Stimulated activated CD8-positive, alpha-beta memory T cell treated with anti-CD3 and anti-CD28 coated beads, Interleukin-7, amount 100 ng/mL, for 24 hours (primary cell): ENCODE data around the gene PDE4B.
"Not testable (repeated sequence)": the region's sequence is repeated elsewhere in the genome, so short reads cannot be mapped to it uniquely, and the experiment has no call there.

Experiments
- DNase-seq: peaks from one replicate; pipeline ENCODE4 v3.0.0-alpha.2; 2020; ENCODE audit warnings: low read depth

The PDE4B gene

GRCh38 chr1:66313429-66313828 lies 520.7 kb downstream of the PDE4B start:
- no peak for DNase-seq

DNA sequence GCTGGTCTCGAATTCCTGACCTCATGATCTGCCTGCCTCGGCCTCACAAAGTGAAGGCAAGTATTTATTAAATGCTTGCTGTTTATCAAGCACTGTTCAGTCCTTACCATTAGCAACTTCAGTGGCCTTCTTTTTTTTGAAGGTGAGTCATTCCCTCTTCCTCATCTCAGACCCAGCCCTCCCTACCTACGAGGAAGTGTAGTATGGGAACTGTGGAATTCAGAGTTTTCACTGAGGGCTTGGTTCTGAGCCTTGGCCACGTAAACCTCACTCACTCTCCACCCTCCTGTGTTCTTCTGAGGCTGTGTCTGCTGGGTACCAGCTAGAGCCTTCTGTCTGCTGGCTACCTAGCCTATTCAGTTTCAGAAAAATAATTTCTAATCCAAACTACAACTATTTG lies 523.0 kb downstream of the PDE4B start:
- DNase-seq: no peak

GRCh38 chr1:66316464-66317247 lies 524.0 kb downstream of the PDE4B start:
- no peak for DNase-seq

GRCh38 chr1:66317248-66317515 lies 524.5 kb downstream of the PDE4B start:
- DNase-seq: no peak

DNA sequence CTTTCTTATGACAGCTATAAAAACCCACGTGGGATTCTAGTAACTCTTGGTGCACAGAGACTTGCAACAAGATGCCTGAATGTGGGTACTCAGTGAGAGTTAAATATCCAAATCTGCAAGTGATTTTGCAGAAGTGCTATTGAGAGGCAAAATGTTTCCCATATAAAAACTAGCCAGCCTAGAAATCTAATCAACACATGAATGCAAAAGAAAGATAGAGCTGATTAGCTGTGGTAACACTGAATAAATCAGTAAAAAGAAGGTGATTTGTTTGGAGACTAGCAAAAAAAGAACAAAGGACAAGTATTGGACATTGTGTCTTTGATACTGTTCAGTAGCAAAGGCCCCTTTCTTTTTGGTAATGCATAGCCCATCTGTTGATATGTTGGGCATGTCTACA lies 527.5 kb downstream of the PDE4B start:
- no peak for DNase-seq

DNA sequence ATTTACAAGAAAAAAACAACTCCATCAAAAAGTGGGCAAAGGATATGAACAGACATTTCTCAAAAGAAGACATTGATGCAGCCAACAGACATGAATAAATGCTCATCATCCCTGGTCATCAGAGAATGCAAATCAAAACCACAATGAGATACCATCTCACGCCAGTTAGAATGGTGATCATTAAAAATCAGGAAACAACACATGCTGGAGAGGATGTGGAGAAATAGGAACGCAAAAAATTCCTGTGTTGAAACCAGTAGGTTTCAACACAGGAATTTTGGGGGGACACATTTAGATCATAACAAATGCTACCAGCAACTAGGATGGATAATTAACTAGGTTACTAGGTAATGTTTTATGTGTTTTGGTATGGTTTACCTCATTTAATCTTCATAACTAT lies 529.8 kb downstream of the PDE4B start:
- DNase-seq: not testable (repeated sequence)

DNA sequence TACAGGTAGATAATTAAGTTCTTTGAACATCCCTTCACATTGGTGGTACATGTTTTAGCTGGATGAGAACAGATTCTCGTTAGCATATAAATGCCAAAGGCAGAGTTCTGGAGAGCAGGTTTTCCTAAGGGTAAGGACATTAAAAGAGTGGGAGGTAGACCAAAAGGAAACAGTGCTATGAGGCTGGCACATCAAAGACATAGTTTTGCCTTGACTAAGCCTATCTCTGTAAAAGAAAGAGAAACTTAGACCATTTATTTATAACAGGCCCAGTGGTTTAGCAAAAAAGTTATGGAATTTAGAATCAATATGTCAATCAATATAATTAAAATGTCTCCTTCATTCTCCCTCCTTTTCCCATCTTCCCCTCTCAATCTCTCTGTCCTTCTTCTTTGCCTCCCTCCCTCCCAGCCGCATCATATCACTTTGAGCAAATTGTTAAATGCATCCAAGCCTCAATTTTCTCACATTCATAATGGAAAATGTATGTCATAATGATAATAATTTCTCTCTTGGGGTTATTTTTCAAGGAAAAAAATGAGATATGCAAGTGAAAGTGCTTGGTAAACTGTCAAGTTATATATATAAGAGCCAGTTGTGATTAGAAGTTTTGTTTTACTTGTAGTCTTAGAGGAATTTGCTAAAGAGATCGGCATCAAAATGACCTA lies 531.4 kb downstream of the PDE4B start:
- no peak for DNase-seq

GRCh38 chr1:66325594-66326380 lies 533.1 kb downstream of the PDE4B start:
- no peak for DNase-seq

GRCh38 chr1:66326867-66327266 lies 534.2 kb downstream of the PDE4B start:
- no peak for DNase-seq

DNA sequence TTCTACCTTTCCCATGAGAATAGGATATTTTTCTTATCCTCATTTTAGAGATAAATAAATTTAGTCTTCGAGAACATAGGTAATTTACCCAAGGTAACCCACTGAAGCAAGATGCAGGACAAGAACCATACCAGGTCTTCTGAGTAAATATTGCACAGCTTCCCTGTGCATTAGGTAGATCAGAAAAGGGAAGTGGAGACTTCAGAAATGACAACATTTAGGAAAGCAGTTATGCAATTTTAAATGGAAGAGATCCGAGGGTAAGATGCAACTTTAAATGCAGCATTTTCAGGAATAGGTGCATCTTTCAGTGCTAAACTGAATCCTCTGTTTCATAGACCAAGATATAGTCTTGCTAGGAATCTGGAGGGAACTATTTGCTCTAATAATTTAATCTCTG lies 534.9 kb downstream of the PDE4B start:
- DNase-seq: no peak

- DNase-seq: no peak
Measured at GRCh38 chr1:66328896-66329295, 536.2 kb downstream of the PDE4B start.

GRCh38 chr1:66330722-66331141 lies 538.0 kb downstream of the PDE4B start:
- DNase-seq: no peak

DNA sequence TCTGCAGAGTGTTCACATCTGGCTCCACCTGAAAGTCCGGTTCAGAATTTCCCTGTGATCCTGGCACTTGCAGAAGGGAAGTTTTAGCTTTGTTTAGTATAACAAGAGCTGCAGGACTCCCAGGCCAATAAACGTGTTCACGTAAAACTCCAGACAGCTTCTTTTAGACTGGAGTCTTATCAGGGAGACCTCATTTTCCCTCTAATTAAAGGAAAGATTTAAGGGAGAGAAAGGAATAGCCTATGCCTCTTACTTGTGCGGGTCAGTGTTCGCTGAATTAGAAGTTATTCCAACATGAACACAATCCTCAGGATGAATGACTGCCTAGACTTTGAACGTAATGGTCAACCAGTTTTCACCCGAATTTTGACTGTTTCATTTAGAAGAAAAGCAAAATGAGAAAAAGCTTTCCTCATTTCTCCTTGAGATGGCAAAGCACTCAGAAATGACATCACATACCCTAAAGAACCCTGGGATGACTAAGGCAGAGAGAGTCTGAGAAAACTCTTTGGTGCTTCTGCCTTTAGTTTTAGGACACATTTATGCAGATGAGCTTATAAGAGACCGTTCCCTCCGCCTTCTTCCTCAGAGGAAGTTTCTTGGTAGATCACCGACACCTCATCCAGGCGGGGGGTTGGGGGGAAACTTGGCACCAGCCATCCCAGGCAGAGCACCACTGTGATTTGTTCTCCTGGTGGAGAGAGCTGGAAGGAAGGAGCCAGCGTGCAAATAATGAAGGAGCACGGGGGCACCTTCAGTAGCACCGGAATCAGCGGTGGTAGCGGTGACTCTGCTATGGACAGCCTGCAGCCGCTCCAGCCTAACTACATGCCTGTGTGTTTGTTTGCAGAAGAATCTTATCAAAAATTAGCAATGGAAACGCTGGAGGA lies 539.2 kb downstream of the PDE4B start:
- DNase-seq: no peak

DNA sequence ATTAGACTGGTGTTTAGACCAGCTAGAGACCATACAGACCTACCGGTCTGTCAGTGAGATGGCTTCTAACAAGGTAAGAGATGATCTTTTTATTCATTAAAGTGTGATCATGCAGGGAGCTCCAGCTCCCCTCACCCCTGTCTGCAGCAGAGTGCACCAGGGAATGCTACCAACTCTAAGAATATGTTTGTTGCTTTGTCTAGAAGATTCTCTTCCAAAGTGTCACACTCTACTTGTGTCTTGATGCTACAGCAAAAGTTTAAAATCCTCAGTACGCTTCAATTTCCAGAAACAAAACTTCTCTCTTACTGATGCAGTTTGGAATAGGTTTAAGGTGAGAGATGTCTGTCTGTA lies 539.8 kb downstream of the PDE4B start:
- DNase-seq: no peak

DNA sequence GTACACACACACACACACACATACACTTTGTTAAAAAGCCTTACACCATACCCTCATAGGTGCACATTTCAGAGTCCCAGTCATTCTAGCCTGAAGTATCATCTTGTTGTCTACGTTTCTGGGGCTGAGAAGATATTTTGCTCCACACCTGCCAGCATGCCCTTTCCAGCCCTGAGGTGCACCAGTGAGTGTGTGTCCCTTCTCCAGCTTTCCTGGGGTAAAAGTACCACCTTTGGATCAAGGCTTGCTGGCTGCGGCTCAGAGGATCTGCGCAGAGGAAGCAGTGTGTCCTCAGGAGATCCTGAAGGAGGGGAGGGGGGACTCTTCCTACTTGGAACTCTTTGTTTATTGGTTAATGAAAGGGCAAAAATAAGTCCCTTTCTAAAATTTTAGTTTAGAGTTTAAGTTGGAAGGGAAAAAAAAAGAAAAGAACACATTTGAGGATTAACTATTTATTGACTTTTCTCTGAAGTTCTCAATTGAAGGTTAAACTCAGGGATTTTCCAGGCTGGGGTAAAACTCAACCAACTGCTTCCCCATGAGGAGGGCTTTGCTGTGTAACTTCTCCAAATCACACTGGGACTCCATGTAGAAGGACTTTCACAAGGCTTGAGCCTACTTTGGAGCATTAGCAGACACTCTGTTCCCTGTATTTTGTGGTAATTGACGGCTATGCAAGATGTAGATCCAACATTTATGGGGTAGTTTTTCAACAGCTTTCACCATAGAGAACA lies 540.9 kb downstream of the PDE4B start:
- no peak for DNase-seq

DNA sequence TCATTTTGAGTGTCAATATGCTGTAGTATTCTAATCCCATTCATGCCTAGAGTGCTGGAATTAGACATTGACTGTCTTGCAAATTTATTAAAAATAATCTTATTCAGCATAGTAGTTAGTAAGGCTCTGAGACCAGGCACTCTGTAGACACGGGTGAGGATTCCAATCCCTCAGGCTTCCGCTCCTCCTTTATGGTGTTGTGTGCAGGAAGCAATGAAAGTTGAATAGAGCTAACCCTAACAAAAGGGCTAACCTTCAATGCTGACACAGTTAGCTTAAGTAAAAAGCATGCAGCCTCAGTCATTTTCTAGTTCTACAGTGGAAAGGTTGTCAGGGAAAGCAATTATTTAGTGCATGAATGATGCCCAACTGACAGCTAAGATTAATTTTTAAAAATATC lies 541.6 kb downstream of the PDE4B start:
- DNase-seq: no peak

DNA sequence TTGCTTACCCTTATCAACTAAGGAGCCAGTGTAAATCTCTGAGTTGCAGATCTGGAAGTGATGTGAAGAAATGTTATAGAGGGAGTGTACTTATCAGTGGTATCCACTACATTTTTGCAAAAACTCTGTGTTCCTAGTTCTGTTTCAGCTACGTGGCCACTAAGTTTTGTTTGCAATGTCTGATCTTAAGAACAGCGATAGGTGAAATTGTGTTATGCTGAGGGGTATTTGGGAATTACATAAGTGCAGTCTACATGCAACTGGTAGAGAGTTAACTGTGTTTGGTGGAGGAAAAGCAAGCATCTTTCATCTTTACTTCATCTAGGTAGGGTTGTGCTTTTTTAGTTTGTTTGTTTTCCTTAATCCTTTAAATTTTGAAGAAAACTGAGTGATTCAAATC lies 542.4 kb downstream of the PDE4B start:
- DNase-seq: no peak

DNA sequence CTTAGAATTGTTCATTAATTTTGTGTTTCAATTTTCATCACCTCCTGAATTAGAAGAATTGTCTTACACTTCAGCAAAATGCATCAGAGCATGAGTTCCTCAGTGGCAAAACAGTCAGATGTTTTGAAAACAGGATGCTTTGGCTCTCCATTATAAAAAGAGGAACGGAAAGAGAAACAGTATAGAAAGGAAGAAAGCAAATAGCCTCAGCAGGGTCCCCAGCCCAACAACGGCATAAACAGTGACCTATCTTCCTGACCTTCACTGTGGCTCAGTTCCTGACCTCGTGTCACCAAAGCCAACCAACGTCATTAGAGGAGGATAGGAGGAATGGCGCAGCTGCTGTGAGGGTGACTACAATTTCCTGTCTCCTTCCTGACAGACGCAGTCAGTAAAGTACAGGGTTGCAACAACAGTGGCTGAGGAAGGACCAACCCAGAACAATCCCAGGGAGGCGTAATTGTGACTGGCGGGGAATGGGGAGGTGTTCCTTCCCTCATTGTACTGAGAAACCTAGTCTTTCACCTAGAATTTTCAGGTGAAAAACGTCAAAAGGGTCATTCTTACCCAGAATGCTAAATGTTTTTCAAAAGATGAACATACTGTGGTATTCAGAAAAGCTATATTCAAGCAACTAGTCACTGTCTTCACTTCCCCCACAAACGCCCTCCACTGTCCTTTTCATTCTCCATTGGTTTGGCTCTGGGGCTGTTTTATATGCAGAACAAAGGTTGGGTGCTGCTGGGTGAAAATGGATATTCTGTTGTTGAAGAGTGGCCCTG lies 543.4 kb downstream of the PDE4B start:
- no peak for DNase-seq

GRCh38 chr1:66336641-66336990 lies 543.9 kb downstream of the PDE4B start:
- no peak for DNase-seq

GRCh38 chr1:66337249-66337648 lies 544.6 kb downstream of the PDE4B start:
- DNase-seq: no peak

DNA sequence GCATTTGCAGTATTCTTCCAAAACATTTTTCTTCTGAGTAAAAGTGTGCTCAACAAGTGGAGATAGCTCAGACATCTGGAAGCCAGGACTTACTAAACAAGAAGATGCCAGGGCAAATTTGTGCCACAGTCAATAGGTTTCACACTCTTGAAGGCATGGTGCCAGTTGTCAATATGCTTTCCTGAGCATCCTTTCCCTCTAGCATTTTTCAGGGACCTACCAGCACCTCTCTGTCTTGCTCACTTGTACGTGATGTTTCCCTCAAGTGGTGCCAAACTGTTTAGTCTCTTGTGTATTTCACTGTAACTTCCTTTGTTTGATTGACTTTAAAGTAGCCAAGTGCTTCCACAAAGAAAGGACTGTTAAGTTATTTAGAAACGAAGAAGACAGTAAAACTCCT lies 547.2 kb downstream of the PDE4B start:
- no peak for DNase-seq
